Ramos (cell line): ENCODE data around the gene ADORA2B.
"Not testable (repeated sequence)": the region's sequence is repeated elsewhere in the genome, so short reads cannot be mapped to it uniquely, and the experiment has no call there.

Experiments used
- in situ Hi-C: fragments of 300-500 bp; cut with MboI; formaldehyde crosslinking; loops from one replicate; pipeline ENCODE4 v1.14.3; 2022; ENCODE audit warnings: low sequenced_read_pairs; ENCODE audit not compliant: unreplicated experiment

Gene ADORA2B

DNA sequence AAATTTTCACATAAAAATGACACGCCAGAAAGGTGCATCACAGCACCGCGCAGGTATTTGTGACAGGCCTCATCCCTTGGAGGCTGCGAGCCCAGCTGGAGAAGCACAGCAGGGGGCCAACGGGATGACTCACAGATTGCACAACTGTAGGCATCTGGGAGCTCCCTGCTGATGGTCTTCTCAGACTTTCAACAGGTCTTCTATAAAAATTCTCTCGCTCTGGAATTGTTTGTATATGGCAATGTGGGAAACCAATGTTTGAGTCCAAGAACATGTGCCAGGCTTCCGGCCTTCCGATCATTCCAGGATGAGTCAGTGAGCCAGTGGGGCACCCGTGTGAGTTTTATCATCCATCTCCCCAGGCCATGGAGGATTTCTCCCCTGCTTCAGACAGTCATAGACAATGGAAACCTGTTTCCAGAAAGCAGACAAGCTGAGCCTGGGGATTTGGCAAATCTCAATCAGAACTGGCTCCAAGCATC lies 24.1 kb upstream of the ADORA2B start:
- in situ Hi-C loops: no loop called here

DNA sequence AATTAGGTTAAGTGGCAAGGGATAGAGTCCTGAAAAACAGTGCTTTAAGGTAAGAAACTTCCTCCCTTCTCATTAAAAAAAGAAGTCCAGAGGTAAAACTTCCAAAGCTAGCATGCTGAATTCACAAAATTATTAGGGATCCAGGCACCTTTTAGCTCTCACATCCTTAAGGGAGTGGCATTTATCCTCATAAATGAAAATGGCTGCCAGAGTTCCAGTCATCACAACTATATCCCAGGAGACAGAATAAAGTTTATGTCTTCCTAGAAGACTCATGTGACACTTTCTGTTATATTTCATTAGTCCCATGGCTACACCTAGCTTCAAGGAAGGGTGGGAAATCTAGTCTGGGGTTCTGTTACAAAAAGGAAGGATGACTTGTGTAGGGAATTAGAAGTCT lies 23.3 kb upstream of the ADORA2B start:
- in situ Hi-C loops: no loop called here

GRCh38 chr17:15922586-15922985 lies 22.3 kb upstream of the ADORA2B start:
- in situ Hi-C loops: no loop called here

- in situ Hi-C loops: no loop called here
These were observed 18.7 kb upstream of the ADORA2B start for GRCh38 chr17:15926039-15926740.

DNA sequence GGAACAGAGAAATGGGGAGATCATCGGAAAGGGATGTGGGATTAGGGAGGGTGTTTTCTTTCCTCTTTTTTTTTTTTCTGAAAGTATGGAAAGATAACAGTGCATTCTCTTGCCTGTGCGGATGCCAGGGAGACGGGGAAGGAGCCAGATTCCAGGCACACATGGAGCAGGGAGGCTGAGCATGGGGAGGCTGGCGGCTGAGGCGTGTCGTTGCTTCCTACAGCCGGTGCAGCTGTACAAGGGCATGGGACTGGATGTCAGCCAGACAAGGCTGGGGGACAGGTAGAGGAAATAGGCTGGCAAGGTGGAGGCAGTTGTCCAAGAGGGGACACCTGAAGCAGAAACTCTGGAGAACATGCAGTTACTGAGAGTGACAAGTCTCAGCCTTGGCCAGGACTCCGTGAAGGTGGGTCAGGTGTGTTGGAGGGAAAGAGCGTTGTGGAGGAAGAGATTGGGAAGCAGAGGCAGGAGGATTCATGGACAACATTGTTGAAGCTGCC lies 16.6 kb upstream of the ADORA2B start:
- in situ Hi-C loops: no loop called here

GRCh38 chr17:15929941-15930340 lies 15.0 kb upstream of the ADORA2B start:
- in situ Hi-C loops: no loop called here

DNA sequence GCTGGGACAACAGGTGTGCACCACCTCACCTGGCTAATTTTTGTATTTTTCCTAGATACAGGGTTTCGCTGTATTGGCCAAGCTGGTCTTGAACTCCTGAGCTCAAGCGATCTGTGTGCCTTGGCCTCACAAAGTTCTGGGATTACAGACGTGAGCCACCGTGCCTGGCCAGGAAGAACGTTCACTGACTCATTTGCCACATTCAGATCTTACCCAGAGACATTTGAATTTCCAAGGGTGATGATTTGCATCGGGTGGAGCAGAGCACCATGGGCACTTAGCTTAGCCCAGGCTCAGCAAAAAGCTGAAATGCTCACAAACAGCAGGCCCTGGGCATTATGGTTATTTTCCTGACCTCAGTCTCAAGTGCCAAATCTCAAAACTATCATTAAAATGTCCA lies 14.5 kb upstream of the ADORA2B start:
- in situ Hi-C loops: no loop called here

DNA sequence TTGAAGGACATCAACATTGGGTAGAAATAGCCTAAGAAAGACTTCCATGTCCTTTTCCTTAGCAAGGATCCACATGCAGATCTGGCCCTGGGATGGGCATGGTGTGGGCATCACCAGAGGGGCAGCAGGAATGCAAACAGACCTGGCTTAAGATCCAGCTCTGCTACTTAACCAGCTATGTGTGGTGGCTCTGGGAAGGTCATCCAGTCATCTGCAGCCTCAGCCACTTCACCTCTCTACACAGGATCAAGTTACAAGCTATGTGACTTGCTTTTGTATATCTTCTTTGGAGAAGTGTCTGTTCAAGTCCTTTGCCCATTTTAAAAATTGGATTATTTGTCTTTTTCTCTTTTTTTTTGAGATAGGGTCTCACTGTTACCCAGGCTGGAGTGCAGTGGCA lies 13.5 kb upstream of the ADORA2B start:
- in situ Hi-C loops: no loop called here

DNA sequence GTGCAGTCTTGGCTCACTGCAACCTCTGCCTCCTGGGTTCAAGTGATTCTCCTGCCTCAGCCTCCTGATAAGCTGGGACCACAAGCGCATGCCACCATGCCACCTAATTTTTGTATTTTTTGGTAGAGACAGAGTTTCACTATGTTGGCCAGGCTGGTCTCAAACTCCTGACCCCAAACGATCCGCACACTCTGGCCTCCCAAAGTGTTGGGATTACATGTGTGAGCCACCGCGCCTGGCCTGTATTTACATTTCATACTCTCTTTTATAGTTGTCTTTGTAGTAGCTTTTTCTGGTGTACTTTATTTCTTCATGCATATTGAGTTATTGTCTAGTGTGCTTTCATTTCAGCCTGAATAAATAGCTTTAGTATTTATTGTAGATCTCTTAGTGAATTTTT lies 10.1 kb upstream of the ADORA2B start:
- in situ Hi-C loops: no loop called here

GRCh38 chr17:15935891-15936290 lies 9.0 kb upstream of the ADORA2B start:
- in situ Hi-C loops: no loop called here

GRCh38 chr17:15936481-15936880 lies 8.4 kb upstream of the ADORA2B start:
- in situ Hi-C loops: not testable (repeated sequence)

DNA sequence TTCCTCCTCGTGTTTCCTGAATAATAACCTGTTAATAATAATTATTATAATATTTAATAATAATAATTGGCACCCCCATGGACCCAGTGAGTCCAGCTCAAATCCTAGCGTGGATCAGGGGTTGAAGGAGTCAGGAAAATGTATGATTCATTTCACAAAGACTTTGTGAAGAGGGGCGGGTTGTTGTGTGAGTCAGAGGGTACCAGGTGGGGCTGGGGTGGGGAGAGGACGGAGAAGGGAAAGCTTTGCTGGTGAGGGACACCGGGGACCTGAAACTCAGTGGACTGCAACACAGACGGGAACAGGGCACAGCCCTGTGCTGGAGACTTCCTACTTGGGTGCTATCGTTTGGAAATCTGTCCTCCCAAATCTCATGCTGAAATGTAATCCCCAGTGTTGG lies 3.1 kb upstream of the ADORA2B start:
- in situ Hi-C loops: no loop called here

DNA sequence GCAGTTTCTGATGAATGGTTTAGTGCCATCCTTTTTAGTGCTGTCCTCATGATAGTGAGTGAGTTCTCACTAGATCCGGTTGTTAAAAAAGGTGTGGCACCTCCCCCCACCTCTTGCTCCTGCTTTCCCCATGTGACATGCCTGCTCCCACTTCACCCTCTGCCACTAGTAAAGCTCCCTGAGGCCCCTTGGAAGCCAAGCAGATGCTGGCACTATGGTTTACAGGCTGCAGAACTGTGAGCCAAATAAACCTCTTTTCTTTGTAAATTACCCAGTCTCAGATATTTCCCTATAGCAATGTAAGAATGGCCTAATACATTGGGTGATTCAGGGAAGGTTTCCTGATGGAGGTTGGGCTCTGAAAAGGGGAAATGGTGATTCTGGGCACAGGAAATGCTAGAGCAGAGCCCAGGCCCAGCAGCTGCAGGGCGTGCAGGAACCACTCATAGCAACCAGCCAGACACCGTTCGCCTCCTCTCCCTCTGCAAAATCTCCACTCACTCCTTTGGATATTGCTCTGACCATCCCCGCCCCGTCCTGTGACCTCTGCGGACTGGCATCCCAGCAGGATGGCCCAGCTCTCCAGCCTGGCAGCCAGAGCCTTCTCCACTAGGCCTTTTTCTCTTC lies 2.6 kb upstream of the ADORA2B start:
- in situ Hi-C loops: no loop called here

- in situ Hi-C loops: no loop called here
These were observed 765 bp upstream of the ADORA2B start for GRCh38 chr17:15943971-15944758.

- in situ Hi-C loops: no loop called here
These were observed 729 bp downstream of the ADORA2B start for GRCh38 chr17:15945527-15946191.

DNA sequence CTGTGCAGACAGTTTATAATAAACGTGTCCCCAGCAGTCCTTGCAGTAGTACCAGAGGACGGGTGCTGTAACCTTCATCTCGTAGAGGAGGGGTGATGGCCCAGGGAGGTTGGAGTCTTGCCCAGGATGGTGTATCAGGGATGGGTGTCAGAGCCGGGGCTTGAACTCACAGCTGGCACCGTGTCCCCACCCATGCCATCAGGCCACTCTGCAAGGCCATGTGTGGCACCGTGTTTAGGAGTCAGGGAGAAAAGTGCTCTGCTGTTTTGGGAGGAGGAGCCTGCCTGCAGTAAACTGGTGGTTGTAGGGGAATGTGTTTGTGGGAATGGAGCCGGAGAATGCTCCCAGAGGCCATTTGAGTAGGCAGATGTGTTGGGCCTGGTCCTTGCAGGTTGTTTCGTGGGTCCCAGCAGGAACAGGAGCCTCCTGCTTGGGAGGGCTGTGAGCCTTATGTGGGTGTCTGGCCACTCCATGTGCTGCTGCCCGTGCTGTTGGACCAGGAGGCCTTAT lies 1.7 kb downstream of the ADORA2B start:
- in situ Hi-C loops: no loop called here

DNA sequence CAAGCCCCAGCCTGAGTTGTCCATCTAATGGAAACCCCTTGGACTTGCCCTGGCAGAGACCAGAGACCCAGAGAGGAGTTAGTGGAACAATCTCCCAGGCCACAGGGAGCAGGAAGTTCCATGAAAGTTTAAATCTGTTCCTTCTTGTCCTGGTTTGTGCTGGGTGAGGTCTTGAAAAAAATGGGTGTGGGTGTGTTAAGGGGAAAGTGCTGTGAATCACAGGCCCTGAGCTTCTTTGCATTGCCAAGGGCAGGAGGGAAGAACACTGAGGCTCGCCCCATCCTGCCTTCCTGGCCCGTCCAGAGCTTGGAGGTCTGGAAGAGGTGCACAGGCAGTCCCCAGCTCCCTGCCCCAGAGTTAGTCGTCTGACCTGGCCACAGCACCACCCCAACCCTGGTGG lies 2.3 kb downstream of the ADORA2B start:
- in situ Hi-C loops: no loop called here

DNA sequence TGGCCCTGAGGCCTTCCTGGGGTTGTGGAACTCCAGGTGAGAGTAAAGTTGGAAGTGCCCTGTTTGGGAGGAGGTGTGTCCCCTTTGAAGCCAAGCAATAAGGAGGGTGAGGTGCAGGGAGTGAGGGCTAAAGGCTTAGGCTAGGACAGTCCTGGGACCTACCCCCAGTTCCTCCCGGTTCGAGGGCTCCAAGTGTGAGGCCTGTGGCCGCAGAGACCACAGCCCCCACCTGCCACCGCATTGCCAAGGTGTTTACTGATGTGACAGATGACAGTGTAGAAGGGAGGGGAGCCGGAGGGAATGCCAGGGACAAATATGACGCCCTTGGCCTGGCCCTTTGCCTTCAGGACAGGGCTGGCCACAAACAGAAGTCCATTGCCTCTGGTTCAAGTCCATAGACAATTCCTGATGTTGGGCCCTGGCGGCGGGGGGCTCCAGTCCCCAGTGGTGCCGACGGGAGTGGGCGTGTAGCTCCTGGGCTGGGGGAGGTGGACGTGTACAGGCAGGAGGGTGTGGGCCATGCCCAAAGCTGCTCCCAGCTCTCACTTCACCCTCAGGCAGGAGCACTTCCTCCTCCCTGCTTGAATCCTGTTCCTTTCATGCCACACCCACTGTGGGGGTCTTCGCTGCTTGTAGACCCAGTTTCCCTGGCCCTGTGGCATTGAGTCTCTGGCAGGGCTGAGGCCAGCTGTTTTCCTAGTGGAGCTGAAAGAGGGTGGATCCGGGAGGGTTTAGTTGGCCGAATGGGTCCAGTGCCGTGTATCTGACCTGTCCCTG lies 3.2 kb downstream of the ADORA2B start:
- in situ Hi-C loops: no loop called here

DNA sequence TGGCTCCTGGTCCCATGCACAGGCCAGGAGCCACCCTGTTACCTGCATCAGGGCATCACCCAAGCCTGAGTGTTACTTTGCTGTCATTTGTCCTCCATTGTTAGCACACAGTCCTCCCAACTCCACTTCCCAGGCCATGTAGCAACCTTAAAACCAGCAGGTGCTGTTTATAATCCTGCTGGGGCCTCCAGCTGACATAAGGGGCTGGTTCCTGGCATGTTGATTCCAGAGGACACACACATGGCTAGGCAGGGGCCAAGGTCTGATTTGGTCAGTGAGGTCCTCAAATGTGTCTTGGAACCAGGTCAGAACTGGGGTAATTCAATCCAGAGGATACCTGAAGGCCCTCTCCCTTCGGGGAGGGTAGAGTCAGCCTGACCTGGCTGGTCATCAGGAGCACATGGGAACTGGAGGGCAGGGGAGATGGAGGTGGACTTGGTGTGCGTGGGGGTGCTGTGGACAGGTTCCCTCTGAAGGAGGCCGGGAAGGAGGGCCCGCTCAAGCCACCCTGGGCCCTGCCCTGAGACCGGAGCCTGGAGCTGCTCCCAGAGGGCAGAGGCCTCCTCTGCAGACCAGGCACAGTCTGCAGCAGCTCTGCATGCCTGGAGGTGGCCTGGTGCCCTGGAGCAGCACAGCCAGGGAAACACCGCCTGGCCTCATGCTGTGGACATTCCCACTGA lies 6.6 kb downstream of the ADORA2B start:
- in situ Hi-C loops: no loop called here
